22Rv1 (cell line): ENCODE measurements around the gene PRND.
"Not testable (repeated sequence)": the region's sequence is repeated elsewhere in the genome, so short reads cannot be mapped to it uniquely, and the experiment has no call there.

Source experiments
- H3K27ac ChIP-seq: fragments of 450-650 bp; 2 replicates; pipeline ENCODE4 v1.5.1; 2017
- CTCF ChIP-seq: fragments of 450-650 bp; IDR thresholded peaks from 2 replicates; pipeline ENCODE4 v1.5.1; 2017; ENCODE audit warnings: mild to moderate bottlenecking
- ZFX ChIP-seq: fragments of 450-650 bp; IDR thresholded peaks from 2 replicates; pipeline ENCODE4 v1.6.1; 2017; ENCODE audit warnings: antibody characterized with exemption, borderline replicate concordance

PRND gene

GRCh38 chr20:4737857-4738627 is 16.3 kb downstream of the PRND start:
- no peak overlapping the region for H3K27ac ChIP-seq
- no peak for TF ChIP-seq ZFX
- no peak for TF ChIP-seq CTCF

- TF ChIP-seq CTCF: peak; percentile 90
- no peak for TF ChIP-seq ZFX
Observed at GRCh38 chr20:4740774-4741431, 19.2 kb downstream of the PRND start.

GRCh38 chr20:4748847-4749246 is 27.1 kb downstream of the PRND start:
- H3K27ac ChIP-seq: no peak overlapping the region
- TF ChIP-seq ZFX (no peak), CTCF (no peak)

More at GRCh38 chr20:4740774-4741431, 19.2 kb downstream of the PRND start:
- no peak overlapping the region for H3K27ac ChIP-seq

GRCh38 chr20:4749326-4749725 is 27.6 kb downstream of the PRND start:
- H3K27ac ChIP-seq: no peak overlapping the region

GRCh38 chr20:4750381-4750780 is 28.7 kb downstream of the PRND start:
- no peak for TF ChIP-seq CTCF
- no peak for TF ChIP-seq ZFX
- H3K27ac ChIP-seq: no peak overlapping the region

More at GRCh38 chr20:4749326-4749725, 27.6 kb downstream of the PRND start:
- TF ChIP-seq ZFX (no peak), CTCF (no peak)

- H3K27ac ChIP-seq: not testable (repeated sequence)
- TF ChIP-seq CTCF: peak; percentile 47
Observed at GRCh38 chr20:4759100-4759884, 37.6 kb downstream of the PRND start.

- TF ChIP-seq CTCF: no peak
- no peak for TF ChIP-seq ZFX
- no peak overlapping the region for H3K27ac ChIP-seq
Observed at GRCh38 chr20:4763261-4763660, 41.6 kb downstream of the PRND start.
